ELF-1 (cell line): ENCODE measurements around the gene PDYN.
A peak's percentile ranks its signal among the peaks of the same experiment; 100 is the strongest.

ENCODE experiments used
- DNase-seq: peaks from one replicate; pipeline ENCODE4 v3.0.0-alpha.2; 2016; ENCODE audit warnings: low read depth, low spot score

PDYN gene

GRCh38 chr20:1995531-1996310 is 1.9 kb upstream of the PDYN start:
- DNase-seq = no peak

GRCh38 chr20:1994627-1995026 is 769 bp upstream of the PDYN start:
- DNase-seq = no peak

GRCh38 chr20:1992359-1993110 is 1.3 kb downstream of the PDYN start:
- DNase-seq = no peak

GRCh38 chr20:1987826-1988225 is 6.0 kb downstream of the PDYN start:
- DNase-seq = no peak

- DNase-seq = no peak
Measured at GRCh38 chr20:1983301-1983700, 10.6 kb downstream of the PDYN start.

- DNase-seq = no peak
Measured at GRCh38 chr20:1982686-1983085, 11.2 kb downstream of the PDYN start.

- no peak for DNase-seq
Measured at GRCh38 chr20:1979106-1979778, 14.6 kb downstream of the PDYN start.

GRCh38 chr20:1975291-1975690 is 18.6 kb downstream of the PDYN start:
- no peak for DNase-seq

GRCh38 chr20:1973601-1974440 is 20.0 kb downstream of the PDYN start:
- DNase-seq = no peak

- DNase-seq = no peak
Measured at GRCh38 chr20:1971893-1972586, 21.8 kb downstream of the PDYN start.

GRCh38 chr20:1968964-1969363 is 24.9 kb downstream of the PDYN start:
- DNase-seq = no peak

- peak; percentile 91 for DNase-seq
Measured at GRCh38 chr20:1965520-1966351, 28.1 kb downstream of the PDYN start.

- peak; percentile 36 for DNase-seq
Measured at GRCh38 chr20:1964659-1965405, 29.0 kb downstream of the PDYN start.

- no peak for DNase-seq
Measured at GRCh38 chr20:1964061-1964460, 29.8 kb downstream of the PDYN start.

GRCh38 chr20:1961374-1961773 is 32.5 kb downstream of the PDYN start:
- DNase-seq = no peak

GRCh38 chr20:1959156-1959555 is 34.7 kb downstream of the PDYN start:
- DNase-seq = no peak

GRCh38 chr20:1958426-1958825 is 35.4 kb downstream of the PDYN start:
- DNase-seq = no peak

GRCh38 chr20:1955217-1955616 is 38.6 kb downstream of the PDYN start:
- DNase-seq = peak; percentile 39

GRCh38 chr20:1953621-1954020 is 40.2 kb downstream of the PDYN start:
- no peak for DNase-seq
